CD4-positive, alpha-beta T cell treated with Interleukin-17A for 4 hours (primary cell): ENCODE data around the gene GDI1.
"Not testable (repeated sequence)": the region's sequence is repeated elsewhere in the genome, so short reads cannot be mapped to it uniquely, and the experiment has no call there.

ENCODE experiments used
- DNase-seq: peaks from one replicate; pipeline ENCODE4 v3.0.0-alpha.2; 2020; ENCODE audit warnings: mixed read lengths

GDI1 gene

DNA sequence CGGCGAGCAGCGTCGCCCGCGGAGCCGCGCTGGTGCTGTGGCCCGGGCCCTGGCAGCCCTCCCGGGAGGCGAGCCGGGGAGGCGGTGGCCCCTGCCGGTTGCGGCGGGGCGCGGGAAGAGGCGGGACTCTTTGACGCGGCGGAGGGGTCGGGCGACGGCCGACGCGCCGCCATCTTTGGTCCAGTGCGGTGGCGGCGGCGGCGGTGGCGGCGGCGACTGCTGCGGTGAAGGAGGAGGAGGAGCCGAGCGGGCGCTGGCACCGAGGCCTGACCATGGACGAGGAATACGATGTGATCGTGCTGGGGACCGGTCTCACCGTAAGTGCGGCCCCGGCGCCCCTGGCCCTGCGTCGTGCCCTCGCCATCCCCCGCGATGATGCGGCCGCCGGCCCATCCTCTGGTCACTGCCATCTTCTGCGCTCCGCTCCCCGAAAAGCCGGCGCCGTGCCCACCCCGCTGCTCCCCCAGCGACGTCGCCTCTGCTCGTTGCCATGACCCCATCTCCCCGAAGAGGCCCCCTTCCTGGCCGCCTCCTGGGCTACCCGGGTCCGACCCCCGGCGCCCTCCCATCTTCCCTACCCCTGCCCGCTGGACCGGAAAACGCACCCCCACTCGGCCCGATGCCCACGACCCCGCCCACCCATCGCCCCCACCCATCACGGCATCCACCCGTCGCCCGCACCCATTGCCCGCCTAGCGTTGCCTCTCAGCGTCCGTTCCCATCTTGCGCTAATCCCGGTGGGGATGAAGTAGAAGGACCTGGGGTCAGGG is at the start of gene GDI1:
Gene GDI1, plus strand, starts transcription at position 172 of the 770 bp plus-strand sequence. Its CDS starts 101 bp downstream, at position 273.
- peak; percentile 68 for DNase-seq

DNA sequence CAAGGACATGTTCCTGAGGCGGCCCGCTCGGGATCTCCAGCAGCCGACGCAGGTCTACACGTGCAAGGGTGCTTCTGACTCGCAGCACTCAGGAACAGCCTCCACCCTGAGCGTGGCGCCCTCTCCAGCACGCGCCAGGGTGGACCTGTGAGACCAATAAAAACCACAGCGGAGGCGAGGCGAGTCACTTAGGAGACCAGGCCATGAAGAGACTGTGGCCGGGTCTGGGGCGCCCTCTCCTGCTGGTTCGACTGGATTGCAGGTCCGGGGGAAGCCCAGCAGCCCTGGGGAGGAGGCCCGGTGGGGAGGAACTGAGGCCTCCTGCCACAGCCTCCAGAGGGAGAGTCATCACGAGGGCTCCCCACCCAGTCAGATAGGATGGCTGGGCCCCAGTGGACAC is 48.9 kb upstream of the GDI1 start:
- DNase-seq: not testable (repeated sequence)

DNA sequence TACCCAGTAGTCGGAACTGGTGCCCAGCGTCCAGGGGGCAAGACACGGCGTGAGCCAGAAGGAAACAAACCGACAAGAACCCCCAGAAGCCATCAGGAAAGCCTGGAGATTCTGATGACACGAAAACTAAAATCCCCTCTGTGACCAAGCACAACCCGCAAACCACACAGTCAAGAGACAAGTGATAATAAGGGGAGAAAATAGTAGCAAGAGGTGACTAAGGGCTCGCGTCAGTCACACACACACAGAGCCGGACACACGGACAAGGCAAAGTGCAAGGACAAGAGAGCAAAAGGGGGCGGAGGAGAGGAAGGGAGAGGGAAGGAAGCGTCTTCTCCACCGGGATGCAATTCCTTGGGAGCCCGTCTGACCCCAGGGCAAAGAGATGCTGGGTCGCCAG is 48.3 kb upstream of the GDI1 start:
- not testable (repeated sequence) for DNase-seq

DNA sequence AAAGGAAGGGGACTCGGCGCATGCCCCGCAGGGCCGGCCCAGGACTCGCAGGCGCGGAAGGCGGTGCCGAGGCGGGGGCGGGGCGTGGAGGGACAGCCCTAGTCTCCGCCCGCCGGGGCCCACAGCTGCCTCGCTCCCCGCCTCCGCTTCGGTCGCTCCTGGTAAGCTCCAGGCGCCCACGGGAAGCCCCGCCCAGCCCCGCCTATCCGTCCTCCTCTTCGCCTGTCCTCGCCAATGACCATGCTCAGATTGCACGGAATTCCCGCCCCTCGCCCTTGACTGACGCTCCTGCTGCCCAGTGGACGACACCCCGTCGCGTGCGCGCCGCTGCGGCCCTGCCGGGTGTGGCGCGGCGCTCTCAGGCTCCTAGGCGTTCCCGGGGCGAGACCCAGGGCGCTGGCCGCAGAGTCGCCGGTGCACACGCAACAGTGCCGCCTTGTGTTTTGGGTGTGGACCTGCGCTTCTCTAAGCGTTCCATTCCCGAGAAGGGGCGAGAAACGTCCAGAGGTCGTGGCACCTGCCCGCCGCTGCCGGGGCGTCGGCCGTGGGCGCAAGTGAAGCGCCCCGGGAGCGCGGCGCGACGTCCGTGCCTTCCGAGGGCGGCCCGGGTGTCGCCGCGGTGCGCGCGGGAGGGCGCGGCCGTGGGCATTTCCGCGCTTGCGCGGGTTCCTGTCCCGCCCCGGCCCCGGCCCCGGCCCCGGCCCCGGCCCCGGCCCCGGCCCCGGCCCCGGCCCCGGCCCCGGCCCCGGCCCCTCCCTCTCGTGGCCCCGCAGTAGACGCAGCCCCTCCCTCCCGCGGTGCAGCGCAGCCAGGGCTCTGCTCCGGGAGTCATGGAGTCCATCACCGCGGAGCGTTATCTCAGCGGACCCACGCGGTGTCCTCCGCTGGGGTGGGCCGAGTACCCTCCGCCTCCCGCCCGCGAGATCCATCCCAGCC is 46.9 kb upstream of the GDI1 start:
- DNase-seq: not testable (repeated sequence)

DNA sequence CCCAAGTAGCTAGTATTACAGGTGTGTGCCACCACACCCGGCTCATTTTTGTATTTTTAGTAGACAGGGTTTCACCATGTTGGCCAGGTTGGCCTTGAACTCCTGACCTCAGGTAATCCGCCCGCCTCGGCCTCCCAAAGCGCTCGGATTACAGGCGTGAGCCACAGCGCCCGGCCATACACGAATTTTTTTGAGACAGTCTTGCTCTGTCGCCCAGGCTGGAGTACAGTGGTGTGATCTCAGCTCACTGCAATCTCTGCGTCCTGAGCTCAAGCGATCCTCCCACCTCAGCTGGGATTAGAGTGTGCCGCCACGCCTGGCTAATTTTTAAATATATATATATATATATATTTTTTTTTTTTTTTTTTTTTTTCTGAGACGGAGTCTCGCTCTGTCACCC is 40.6 kb upstream of the GDI1 start:
- DNase-seq: not testable (repeated sequence)

DNA sequence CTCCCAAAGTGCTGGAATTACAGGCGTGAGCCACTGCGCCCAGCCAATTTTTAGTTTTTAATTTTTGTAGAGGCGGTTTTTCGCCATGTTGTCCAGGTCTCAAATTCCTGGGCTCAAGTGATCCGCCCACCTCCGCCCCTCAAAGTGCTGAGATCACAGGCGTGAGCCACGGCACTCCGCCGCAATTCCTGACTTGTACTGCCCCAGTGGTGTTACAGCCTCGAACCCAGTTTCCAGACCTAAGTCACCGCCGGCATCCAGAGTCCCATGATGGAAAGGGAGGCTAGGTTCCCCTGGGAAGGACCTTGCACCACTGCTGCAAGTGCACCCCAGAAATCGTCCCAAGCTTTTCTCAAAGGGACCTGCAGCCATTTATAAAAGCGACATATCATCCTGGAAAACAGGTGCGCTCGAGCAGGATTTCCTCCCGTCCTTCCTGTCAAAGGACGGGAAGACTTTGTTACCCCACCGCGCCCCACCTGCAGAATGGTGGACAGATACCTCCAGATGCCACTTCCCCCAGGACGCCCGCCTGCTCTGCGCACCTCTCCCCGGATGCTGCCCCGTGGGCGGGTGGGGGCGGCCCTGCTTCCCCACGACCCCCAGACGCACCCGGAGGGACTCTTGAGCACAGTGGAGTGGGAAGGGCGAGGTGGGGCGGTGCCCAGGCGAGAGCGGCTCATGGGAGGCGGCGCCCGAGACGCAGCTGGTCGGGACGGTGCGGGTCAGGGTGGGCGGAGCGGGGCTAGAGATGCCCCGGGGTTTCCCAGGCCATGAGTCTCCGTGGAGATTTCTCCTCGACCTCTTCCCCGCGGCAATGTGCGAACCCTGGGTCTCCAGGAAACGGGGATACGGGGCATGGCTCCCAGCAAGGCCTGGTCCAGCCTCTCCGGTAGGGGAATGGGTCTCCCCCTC is 39.7 kb upstream of the GDI1 start:
- DNase-seq: peak; percentile 60

DNA sequence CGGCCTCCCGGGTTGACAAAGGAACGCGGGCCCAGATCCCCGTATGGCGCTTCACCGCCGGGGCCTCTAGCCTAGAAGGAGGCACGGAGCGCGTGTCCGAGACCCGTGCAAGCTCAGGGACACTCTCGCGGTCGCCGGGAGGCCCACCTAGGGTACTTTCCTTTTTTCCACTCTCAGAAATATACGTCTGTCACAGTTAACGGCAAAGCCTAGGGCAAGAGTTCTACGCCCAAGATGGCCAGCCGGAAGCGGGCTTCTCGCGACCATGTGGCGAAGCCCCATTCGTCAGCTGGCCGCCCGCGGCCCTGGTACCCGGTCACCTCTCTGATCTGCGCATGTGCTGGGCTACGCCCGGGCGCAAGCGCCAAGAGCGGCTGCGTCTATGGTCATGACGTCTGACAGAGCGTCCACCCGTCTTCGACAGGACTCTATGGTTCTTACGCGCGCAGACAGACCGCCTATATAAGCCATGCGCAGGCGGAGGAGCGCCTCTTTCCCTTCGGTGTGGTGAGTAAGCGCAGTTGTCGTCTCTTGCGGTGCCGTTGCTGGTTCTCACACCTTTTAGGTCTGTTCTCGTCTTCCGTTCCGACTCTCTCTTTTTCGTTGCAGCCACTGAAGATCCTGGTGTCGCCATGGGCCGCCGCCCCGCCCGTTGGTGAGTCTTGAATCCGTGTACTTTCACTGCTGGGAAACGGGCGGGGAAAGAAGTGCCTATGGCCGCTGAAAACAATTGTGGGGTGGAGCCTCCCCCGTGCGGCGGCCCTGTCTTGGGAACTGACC is 38.9 kb upstream of the GDI1 start, which contains the start of gene RPL10:
Gene RPL10, plus strand, starts transcription at position 490 of the 780 bp plus-strand sequence. Its CDS starts 143 bp downstream, at position 633.
- peak; percentile 87 for DNase-seq

DNA sequence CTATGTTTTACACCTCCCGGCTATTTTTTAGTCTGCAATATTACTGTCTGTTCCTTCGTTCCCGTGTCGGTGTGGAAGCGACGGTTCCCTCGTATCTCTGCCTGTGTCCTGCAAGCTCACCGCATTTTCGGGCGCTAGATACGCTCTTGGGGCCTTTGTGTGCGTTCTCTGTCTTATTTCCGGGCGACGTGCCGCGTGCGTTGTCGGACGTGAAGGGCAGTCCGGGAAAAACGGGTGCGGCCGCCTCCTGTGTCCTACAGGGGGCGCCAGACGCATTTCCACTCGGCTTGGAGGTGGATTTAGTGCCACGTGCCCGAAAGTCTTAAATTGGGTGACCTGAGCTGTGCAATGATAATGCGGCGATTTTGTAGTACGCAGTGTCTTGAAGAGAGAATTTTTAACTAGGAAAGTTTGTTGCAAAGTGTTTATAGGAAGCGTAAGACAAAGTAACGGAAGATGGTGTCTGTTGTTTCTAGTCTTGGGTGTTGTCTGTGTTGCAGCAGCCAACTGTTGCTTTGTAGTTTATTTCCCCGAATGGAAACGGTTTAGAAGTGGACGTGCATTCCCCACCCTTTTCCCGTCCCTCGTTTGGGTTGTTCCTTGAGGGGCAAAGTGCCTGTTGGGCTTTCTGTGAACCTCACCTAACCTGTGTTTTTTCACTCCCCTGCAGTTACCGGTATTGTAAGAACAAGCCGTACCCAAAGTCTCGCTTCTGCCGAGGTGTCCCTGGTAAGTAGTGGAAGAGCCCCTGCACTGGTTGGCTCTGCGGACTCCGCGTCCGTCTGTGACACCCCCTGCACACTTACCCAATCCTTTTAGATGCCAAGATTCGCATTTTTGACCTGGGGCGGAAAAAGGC is 38.1 kb upstream of the GDI1 start:
- peak; percentile 88 for DNase-seq

DNA sequence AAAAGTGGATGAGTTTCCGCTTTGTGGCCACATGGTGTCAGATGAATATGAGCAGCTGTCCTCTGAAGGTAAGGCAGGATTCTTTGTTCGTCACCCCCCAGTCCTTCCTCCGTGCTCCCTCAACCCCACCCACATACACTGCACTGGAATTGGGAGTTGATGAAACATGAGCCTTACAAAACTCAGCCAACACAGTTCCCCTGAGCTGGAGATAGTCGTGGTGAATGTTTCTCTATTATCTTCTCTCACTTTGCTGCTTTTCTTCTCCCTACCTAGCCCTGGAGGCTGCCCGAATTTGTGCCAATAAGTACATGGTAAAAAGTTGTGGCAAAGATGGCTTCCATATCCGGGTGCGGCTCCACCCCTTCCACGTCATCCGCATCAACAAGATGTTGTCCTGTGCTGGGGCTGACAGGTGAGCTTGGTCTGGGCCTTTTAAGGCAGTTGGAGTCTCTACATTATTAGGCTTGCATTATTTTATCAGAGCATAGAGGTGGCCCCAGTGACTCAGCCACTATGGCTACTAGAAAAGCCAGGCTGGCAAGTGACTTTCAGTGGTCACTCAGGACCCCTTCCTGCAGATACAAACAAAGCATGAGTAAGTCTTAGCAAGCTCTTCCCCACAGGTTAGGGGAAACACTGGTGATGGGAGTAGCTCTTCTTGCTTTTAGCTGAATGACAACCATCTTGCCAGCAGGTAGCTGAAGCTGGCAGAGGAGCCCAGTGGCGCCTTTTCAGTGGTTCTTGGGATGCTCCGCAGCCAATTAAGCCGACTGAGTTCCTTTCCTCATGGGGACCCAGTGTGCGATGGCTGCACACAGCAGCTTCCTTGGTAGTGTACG is 37.2 kb upstream of the GDI1 start:
- DNase-seq: no peak

DNA sequence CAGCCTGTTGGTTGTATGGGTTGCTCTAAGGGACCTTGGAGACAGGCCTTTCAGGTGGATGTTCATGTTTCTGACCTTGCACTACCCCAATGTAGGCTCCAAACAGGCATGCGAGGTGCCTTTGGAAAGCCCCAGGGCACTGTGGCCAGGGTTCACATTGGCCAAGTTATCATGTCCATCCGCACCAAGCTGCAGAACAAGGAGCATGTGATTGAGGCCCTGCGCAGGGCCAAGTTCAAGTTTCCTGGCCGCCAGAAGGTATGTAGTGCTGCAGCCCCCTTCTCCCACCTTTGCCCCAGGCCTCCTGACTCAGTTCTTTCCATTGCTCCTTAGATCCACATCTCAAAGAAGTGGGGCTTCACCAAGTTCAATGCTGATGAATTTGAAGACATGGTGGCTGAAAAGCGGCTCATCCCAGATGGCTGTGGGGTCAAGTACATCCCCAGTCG is 36.6 kb upstream of the GDI1 start:
- not testable (repeated sequence) for DNase-seq

DNA sequence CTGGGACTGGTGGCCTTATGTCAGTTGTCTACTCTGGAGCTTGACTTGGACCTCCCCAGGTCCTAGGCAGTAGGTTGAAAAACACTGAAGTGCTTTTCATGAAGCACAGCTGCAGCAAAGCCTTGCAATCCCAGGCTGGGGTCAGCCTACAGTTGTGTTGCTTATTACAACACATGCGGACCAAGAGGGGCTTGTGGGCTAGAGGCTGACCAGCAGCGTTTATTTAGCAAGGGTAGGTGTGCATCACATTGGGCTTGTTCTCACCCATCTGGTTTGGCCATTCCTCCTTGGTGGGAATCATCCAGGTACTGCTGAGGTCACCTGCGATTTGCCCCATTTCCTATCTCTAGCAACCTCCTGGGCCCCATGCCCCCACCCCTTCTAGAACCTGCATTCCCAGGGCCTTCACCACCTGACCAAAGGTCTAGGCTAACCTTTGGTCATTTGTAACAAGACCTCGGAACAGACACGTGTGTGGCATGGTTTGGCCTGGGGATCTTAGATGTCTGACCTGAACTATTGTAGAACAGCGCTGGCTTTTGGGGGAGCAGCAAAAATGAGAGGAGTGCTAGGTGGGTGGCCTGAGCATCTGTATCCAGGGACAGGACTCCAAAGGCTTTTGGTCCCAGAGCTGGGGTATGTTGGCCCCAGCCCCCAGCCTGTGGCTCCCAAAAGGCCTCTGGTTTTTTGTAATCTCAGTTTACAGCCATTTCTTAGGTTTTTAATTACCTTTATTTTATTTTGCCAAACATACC is 35.7 kb upstream of the GDI1 start:
- DNase-seq: no peak

DNA sequence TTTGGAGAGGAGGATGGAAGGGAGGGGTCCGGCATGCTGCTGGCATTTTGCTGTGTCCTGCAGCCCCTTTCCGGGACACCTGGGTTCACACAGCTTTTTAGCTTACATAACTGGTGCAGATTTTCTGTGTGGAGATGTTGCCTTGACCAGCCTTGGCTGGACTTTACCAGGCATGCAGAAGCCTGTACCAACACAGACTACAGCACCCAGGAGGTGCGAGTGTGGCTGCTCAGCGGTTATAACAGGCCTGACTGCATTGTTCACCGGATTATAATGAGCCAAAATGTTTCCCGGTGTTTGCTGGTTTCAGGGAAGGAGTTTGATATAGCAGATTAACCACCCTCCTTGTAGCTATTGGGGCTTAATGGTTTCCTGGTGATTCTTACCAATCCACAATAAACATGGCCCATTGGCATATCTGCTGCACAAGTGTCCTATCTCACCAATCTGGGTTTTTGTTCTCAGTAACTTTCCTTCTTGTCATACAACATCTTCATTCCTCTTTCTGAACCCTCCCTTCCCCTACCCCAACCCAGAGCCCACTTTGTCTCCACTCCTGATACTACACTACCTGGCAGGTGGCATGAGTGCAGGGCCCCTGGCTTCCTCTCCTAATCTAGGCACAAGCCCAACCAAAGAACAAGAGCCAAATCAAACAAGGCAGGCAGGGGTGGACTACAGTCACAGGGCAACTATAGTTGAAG is 34.9 kb upstream of the GDI1 start:
- DNase-seq: no peak

DNA sequence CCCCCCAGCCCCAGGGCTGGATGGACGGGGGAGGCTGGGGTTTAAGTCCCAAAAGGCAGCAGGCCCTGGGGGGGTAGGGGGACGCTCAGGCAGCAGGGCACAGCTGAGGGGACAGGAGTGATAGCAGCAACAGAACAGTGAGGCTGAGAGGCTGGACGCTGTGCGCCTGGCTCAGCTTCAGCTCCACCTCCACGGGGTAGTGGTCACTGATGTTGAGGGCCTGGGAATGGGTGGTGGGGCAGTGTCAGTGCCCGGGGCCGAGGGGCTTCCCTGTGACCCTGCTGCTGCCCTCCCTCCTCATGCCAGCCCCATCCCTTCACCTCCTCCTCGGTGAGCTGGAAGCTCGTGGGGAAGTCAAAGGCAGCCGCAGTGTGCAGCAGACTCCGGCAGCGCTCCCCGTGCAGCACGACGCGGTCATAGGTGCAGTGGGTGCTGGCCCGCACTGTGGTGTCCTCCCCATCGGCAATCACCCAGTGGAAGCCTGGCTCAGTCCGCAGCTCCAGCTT is 34.3 kb upstream of the GDI1 start:
- no peak for DNase-seq

DNA sequence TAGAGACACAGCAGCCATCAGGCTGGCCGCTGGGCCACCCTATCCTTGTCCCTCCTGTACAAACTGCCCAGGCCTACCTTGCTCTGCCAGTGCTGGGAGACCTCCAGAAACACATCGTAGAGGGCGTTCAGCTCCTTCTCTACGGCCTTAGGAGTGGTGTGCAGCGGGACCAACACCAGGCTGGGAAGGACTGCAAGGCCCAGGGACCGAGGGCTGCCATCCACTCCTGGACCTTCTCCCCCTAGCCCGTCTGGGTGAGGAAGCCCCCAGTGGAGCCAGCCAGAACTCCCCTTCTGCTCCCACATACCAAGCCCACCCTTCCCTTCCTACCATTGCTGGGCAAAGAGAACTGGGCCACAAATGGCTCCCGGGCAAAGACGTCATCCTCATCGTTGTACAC is 33.8 kb upstream of the GDI1 start:
- no peak for DNase-seq

DNA sequence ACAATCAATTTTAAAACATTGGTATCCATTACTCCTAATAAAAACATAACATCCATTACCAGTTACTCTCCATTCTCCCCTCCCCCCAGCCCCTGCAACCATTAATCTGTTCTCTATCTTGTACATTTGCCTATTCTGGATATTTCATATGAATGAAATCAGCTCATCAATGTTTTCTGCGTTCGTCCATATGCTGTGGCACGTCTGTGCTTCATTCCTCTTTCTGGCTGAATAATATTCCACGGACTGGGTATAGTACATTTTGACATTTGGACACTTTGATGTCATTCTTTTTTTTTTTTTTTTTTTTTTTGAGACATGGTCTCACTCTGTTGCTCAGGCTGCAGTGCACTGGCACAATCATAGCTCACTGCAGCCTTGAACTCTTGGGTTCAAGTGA is 33.1 kb upstream of the GDI1 start:
- DNase-seq: no peak

DNA sequence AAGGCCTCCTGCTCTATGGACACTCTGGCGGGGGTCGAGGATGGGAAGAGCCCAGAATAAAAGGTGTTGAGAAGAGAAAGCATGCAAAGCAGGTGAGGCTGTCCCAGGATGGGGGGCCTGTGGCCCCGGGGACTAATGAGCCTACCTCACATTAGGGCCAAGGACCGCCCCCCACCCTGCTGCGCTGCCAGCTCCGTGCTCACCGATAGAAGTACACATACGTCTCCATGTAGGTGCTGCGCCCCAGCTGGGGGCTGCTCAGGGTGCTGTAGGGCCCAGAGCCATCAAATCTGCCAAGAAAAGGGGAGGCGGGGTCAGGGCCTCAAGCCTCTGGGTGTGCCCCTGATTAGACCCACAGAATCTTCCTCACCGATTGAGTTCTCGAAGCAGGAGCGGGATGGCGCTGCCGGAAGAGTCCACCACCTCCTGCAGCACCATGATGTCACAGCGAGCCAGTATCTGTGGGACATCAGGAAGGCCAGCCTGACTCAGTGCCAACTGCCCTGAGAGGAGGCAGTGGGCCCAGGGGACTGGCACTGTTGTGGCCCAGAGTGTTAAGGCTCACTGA is 32.2 kb upstream of the GDI1 start:
- DNase-seq: no peak

DNA sequence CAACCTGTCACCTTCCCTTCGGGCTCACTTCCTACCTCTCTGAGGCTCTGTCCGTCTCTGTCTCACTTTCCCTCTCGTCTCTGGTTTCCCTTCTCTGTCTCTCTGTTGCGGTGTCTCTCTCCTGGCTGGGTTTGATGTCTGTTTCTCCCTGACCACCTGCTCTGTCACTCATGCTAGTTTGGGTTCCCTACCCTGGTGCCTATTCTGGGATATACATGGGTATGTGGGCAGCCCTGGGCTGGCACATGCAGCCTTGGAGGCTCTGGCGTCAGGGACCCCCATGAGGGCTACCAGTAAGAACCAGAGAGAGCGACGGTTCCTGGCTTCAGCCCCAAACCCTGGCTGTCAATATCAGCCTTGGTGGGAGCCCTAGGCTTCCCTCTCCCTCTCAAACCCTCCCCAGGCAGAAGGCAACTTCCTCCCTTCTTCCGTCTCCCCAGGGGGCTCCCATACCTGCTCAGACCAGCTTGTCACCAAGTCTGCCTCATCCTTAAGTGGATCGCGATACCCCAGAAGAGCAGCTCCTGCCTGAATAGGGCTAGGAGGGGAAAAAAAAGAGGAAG is 28.2 kb upstream of the GDI1 start:
- no peak for DNase-seq
